DOHH2 (cell line): Measurements from ENCODE around the gene FGFR1OP2.

ENCODE experiments used
- H3F3A ChIP-seq: fragments of 200-600 bp; sonication (generic), shearing (Covaris generic); 2 replicates; pipeline ENCODE4 v1.6.0; 2016; ENCODE audit warnings: antibody characterized with exemption, mild to moderate bottlenecking; ENCODE audit not compliant: control insufficient read depth, insufficient read depth
- H3K27ac ChIP-seq: fragments of 200-600 bp; sonication (generic); 2 replicates; pipeline ENCODE4 v1.5.1; 2014; ENCODE audit warnings: low read depth, mild to moderate bottlenecking, low read length, moderate library complexity
- H3K27me3 ChIP-seq: fragments of 200-600 bp; sonication (generic); 2 replicates; pipeline ENCODE4 v1.6.1; 2014; ENCODE audit warnings: mild to moderate bottlenecking, low read length, mixed read lengths; ENCODE audit not compliant: control insufficient read depth
- H3K36me3 ChIP-seq: fragments of 200-600 bp; sonication (generic); 2 replicates; pipeline ENCODE4 v1.6.1; 2014; ENCODE audit warnings: mild to moderate bottlenecking, low read length, moderate library complexity, mixed read lengths; ENCODE audit not compliant: control insufficient read depth
- H3K4me1 ChIP-seq: fragments of 200-600 bp; sonication (generic); 2 replicates; pipeline ENCODE4 v1.6.1; 2014; ENCODE audit warnings: mild to moderate bottlenecking, low read length, mixed read lengths; ENCODE audit not compliant: control insufficient read depth
- H3K4me2 ChIP-seq: fragments of 200-600 bp; sonication (generic); 2 replicates; pipeline ENCODE4 v1.6.0; 2014; ENCODE audit warnings: mild to moderate bottlenecking, low read length, moderate library complexity
- H3K4me3 ChIP-seq: fragments of 200-600 bp; sonication (generic); 2 replicates; pipeline ENCODE4 v1.5.1; 2014; ENCODE audit warnings: mild to moderate bottlenecking, low read length, mixed read lengths
- H3K79me2 ChIP-seq: fragments of 200-600 bp; sonication (generic); 2 replicates; pipeline ENCODE4 v1.6.1; 2014; ENCODE audit warnings: mild to moderate bottlenecking, low read length, mixed read lengths; ENCODE audit not compliant: control insufficient read depth
- H3K9me2 ChIP-seq: fragments of 200-600 bp; sonication (generic); replicated peaks from 2 replicates; pipeline ENCODE4 v1.6.1; 2014; ENCODE audit warnings: mild to moderate bottlenecking, low read length, mixed read lengths; ENCODE audit not compliant: control insufficient read depth
- H3K9me3 ChIP-seq: fragments of 200-600 bp; sonication (generic); 2 replicates; pipeline ENCODE4 v1.6.1; 2014; ENCODE audit warnings: antibody characterized with exemption, low read length, mixed read lengths; ENCODE audit not compliant: control insufficient read depth, insufficient read depth
- H4K20me1 ChIP-seq: fragments of 200-600 bp; sonication (generic); 2 replicates; pipeline ENCODE4 v1.6.0; 2014; ENCODE audit warnings: low read depth, mild to moderate bottlenecking, antibody characterized with exemption, low read length, moderate library complexity; ENCODE audit not compliant: control insufficient read depth, insufficient read depth
- CTCF ChIP-seq: fragments of 200-600 bp; sonication (generic); IDR thresholded peaks from one replicate; pipeline ENCODE4 v1.5.1; 2014; ENCODE audit warnings: antibody characterized with exemption, mild to moderate bottlenecking, low read depth, low read length; ENCODE audit not compliant: poor library complexity, severe bottlenecking
- EZH2phosphoT487 ChIP-seq: fragments of 200-600 bp; sonication (generic); IDR thresholded peaks from 2 replicates; pipeline ENCODE4 v1.6.1; 2017; ENCODE audit warnings: borderline replicate concordance, mild to moderate bottlenecking, antibody characterized with exemption, low read length, moderate library complexity, mixed read lengths

The FGFR1OP2 gene

GRCh38 chr12:27005495-27005894 lies 67.2 kb downstream of the FGFR1OP2 start:
- Histone ChIP-seq H3K27me3 (no peaks in the 10 kb centered on the region), H3K9me2 (no peaks in the 10 kb centered on the region), H3K4me2 (no peak overlapping the region), H3K4me3 (no peak overlapping the region), H3K36me3 (peaks cover 3% of the 10 kb centered on the region; the same call in 1 of the 2 replicates), H3K79me2 (peaks cover 30% of the 10 kb centered on the region), H4K20me1 (no peaks in the 10 kb centered on the region), H3K9me3 (no peaks in the 10 kb centered on the region), H3K27ac (no peak overlapping the region), H3K4me1 (peaks cover 59% of the 10 kb centered on the region), H3F3A (no peaks in the 10 kb centered on the region)
- TF ChIP-seq CTCF (no peak), EZH2phosphoT487 (no peak)

GRCh38 chr12:27006797-27007467 lies 68.7 kb downstream of the FGFR1OP2 start:
- H3K27me3 ChIP-seq, result no peaks in the 10 kb centered on the region
- H3K4me1 ChIP-seq, result peaks cover 54% of the 10 kb centered on the region
- H4K20me1 ChIP-seq, result no peaks in the 10 kb centered on the region
- no peak overlapping the region for H3K27ac ChIP-seq
- H3K4me2 ChIP-seq, result no peak overlapping the region
- H3K4me3 ChIP-seq, result no peak overlapping the region
- peaks cover 2% of the 10 kb centered on the region; the same call in 1 of the 2 replicates for H3F3A ChIP-seq
- peaks cover 35% of the 10 kb centered on the region for H3K79me2 ChIP-seq
- H3K9me3 ChIP-seq, result no peaks in the 10 kb centered on the region
- H3K9me2 ChIP-seq, result no peaks in the 10 kb centered on the region
- TF ChIP-seq EZH2phosphoT487 (no peak), CTCF (no peak)
- no peaks in the 10 kb centered on the region for H3K36me3 ChIP-seq

GRCh38 chr12:27008081-27008480 lies 69.8 kb downstream of the FGFR1OP2 start:
- peak overlapping the region; percentile 31 for H3K4me2 ChIP-seq
- no peaks in the 10 kb centered on the region for H3K36me3 ChIP-seq
- no peaks in the 10 kb centered on the region for H3K9me3 ChIP-seq
- peaks cover 58% of the 10 kb centered on the region for H3K4me1 ChIP-seq
- TF ChIP-seq CTCF (no peak), EZH2phosphoT487 (no peak)
- H3K27ac ChIP-seq, result peak overlapping the region; percentile 10
- peak overlapping the region; percentile 9 for H3K4me3 ChIP-seq
- H3F3A ChIP-seq, result peaks cover 3% of the 10 kb centered on the region; the same call in 1 of the 2 replicates
- peaks cover 41% of the 10 kb centered on the region for H3K79me2 ChIP-seq
- H4K20me1 ChIP-seq, result no peaks in the 10 kb centered on the region
- H3K27me3 ChIP-seq, result no peaks in the 10 kb centered on the region
- no peaks in the 10 kb centered on the region for H3K9me2 ChIP-seq
